Measurements from ENCODE around the gene TRNT1.

Gene TRNT1

GRCh38 chr3:3102751-3103150 is 24.0 kb upstream of the TRNT1 start:
- no peak overlapping the region for H3K4me3 ChIP-seq (ENCODE audit: low read length)
- no peaks in the 10 kb centered on the region for H4K20me1 ChIP-seq (ENCODE audit: control insufficient read depth, insufficient read depth, low read depth, low read length)
- H3K79me2 ChIP-seq (ENCODE audit: control insufficient read depth, low read length): no peaks in the 10 kb centered on the region
- H3K4me1 ChIP-seq (ENCODE audit: control insufficient read depth, low read length): peaks cover 13% of the 10 kb centered on the region
- no peak overlapping the region for H3K27ac ChIP-seq (ENCODE audit: low read depth, low read length)
- TF ChIP-seq EZH2phosphoT487 (IDR thresholded peaks at IDR 0.05; ENCODE audit: borderline replicate concordance, low read length) (no peak), CTCF (IDR thresholded peaks at IDR 0.05; ENCODE audit: low read depth, low read length, poor library complexity, severe bottlenecking) (no peak)
- H3K27me3 ChIP-seq (ENCODE audit: control insufficient read depth, low read length): peaks cover 9% of the 10 kb centered on the region
- H3F3A ChIP-seq (ENCODE audit: control insufficient read depth, insufficient read depth): no peaks in the 10 kb centered on the region
- no peak overlapping the region for H3K4me2 ChIP-seq (ENCODE audit: low read length)
- H3K9me2 ChIP-seq (replicated peaks; ENCODE audit: control insufficient read depth, low read length): no peaks in the 10 kb centered on the region
- H3K36me3 ChIP-seq (ENCODE audit: control insufficient read depth, low read length): no peaks in the 10 kb centered on the region
- H3K9me3 ChIP-seq (ENCODE audit: control insufficient read depth, insufficient read depth, low read length): no peaks in the 10 kb centered on the region

- Histone ChIP-seq H3K27me3 (ENCODE audit: control insufficient read depth, low read length) (0 out of 2 replicates have a peak, but pooled peaks cover 2% of the 10 kb centered on the region), H3K9me3 (ENCODE audit: control insufficient read depth, insufficient read depth, low read length) (no peaks in the 10 kb centered on the region), H3K79me2 (ENCODE audit: control insufficient read depth, low read length) (no peaks in the 10 kb centered on the region), H3F3A (ENCODE audit: control insufficient read depth, insufficient read depth) (no peaks in the 10 kb centered on the region), H3K4me3 (ENCODE audit: low read length) (no peak overlapping the region), H4K20me1 (ENCODE audit: control insufficient read depth, insufficient read depth, low read depth, low read length) (no peaks in the 10 kb centered on the region), H3K9me2 (replicated peaks; ENCODE audit: control insufficient read depth, low read length) (no peaks in the 10 kb centered on the region), H3K4me1 (ENCODE audit: control insufficient read depth, low read length) (peaks cover 38% of the 10 kb centered on the region), H3K4me2 (ENCODE audit: low read length) (peak overlapping the region; percentile 5; the same call in 1 of the 2 replicates), H3K36me3 (ENCODE audit: control insufficient read depth, low read length) (no peaks in the 10 kb centered on the region), H3K27ac (ENCODE audit: low read depth, low read length) (no peak overlapping the region)
- TF ChIP-seq EZH2phosphoT487 (IDR thresholded peaks at IDR 0.05; ENCODE audit: borderline replicate concordance, low read length) (no peak), CTCF (IDR thresholded peaks at IDR 0.05; ENCODE audit: low read depth, low read length, poor library complexity, severe bottlenecking) (no peak)
These were observed 21.5 kb upstream of the TRNT1 start for GRCh38 chr3:3105246-3105645.

GRCh38 chr3:3105815-3106214 is 20.9 kb upstream of the TRNT1 start:
- no peak overlapping the region for H3K4me3 ChIP-seq (ENCODE audit: low read length)
- no peaks in the 10 kb centered on the region for H3K9me2 ChIP-seq (replicated peaks; ENCODE audit: control insufficient read depth, low read length)
- no peaks in the 10 kb centered on the region for H3F3A ChIP-seq (ENCODE audit: control insufficient read depth, insufficient read depth)
- no peaks in the 10 kb centered on the region for H4K20me1 ChIP-seq (ENCODE audit: control insufficient read depth, insufficient read depth, low read depth, low read length)
- peaks cover 43% of the 10 kb centered on the region for H3K4me1 ChIP-seq (ENCODE audit: control insufficient read depth, low read length)
- H3K9me3 ChIP-seq (ENCODE audit: control insufficient read depth, insufficient read depth, low read length): no peaks in the 10 kb centered on the region
- 0 out of 2 replicates have a peak overlapping the region, but pooled peaks have one; percentile 5 for H3K4me2 ChIP-seq (ENCODE audit: low read length)
- H3K36me3 ChIP-seq (ENCODE audit: control insufficient read depth, low read length): no peaks in the 10 kb centered on the region
- H3K79me2 ChIP-seq (ENCODE audit: control insufficient read depth, low read length): no peaks in the 10 kb centered on the region
- no peak for TF ChIP-seq EZH2phosphoT487 (IDR thresholded peaks at IDR 0.05; ENCODE audit: borderline replicate concordance, low read length)
- no peak for TF ChIP-seq CTCF (IDR thresholded peaks at IDR 0.05; ENCODE audit: low read depth, low read length, poor library complexity, severe bottlenecking)
- no peak overlapping the region for H3K27ac ChIP-seq (ENCODE audit: low read depth, low read length)
- H3K27me3 ChIP-seq (ENCODE audit: control insufficient read depth, low read length): 0 out of 2 replicates have a peak, but pooled peaks cover 2% of the 10 kb centered on the region
